ENCODE measurements around the gene PDLIM7.

DNA sequence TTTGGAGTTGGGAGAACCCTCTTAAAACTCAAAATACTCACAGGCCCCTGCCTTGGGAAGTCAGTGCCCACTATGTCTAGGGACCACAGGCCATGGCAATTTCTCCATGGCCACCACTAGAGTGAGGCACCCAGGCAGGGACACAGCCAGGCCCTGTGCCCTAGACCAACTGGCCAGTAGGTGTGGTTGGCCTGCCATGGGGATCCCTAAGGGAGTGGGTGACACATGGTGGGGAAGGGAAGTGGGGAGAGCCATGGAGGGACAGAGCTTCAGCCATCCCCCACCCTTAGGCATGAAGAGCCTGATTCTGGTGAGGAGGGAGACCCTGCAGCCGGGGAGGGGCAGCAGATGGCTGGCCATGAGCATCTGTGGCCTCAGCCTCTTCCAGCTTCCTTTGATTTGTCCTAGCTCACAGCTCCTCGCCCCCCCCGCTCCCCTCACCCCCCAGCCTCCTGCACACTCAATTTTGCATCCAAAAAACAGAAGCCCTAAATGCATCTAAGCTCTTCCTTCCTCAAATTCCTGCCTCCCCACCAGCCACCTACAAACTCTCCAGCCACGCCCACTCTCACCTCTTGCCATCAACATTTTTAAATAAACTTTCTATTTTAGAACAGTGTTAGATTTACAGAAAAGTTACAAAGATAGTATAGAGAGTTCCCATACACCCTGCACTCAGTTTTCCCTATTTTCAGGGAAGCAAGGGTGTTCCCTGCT lies 22.4 kb downstream of the PDLIM7 start:
- TF ChIP-seq POLR2A (IDR thresholded peaks at IDR 0.05), result no peak
- TF ChIP-seq, protein P1, sequence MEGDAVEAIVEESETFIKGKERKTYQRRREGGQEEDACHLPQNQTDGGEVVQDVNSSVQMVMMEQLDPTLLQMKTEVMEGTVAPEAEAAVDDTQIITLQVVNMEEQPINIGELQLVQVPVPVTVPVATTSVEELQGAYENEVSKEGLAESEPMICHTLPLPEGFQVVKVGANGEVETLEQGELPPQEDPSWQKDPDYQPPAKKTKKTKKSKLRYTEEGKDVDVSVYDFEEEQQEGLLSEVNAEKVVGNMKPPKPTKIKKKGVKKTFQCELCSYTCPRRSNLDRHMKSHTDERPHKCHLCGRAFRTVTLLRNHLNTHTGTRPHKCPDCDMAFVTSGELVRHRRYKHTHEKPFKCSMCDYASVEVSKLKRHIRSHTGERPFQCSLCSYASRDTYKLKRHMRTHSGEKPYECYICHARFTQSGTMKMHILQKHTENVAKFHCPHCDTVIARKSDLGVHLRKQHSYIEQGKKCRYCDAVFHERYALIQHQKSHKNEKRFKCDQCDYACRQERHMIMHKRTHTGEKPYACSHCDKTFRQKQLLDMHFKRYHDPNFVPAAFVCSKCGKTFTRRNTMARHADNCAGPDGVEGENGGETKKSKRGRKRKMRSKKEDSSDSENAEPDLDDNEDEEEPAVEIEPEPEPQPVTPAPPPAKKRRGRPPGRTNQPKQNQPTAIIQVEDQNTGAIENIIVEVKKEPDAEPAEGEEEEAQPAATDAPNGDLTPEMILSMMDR (IDR thresholded peaks at IDR 0.05), result no peak
